Measurements from ENCODE around the gene IDE.

Gene IDE

DNA sequence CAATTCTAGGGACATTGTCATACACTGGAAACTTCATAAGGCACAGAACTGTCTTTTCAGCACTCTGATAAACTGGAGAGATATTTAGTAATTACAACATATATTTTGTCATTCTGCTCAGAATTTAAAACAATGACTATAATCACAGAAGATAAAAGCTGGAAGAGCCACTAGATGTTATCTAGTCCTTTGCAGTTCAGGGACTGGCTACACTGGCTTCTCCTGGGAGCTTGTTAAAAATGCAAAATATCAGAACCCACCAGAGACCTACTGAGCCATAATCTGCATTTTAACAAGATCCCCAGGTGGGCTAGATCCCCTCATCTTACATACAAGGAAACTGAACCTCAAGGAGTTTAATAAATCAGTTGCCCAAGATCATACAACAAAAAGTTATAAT lies 32.3 kb downstream of the IDE start:
- ATAC-seq (no peak), DNase-seq (ENCODE audit: low spot score in 2 of 2) (no peak)
- H3K36me3 Mint-ChIP-seq, result peaks cover 10% of the 10 kb centered on the region
- peak overlapping the region; percentile 57 for H3K27ac Mint-ChIP-seq
- no peak overlapping the region for H3K4me3 Mint-ChIP-seq
- peaks cover 27% of the 10 kb centered on the region for H3K4me1 Mint-ChIP-seq
- H3K9me3 Mint-ChIP-seq, result no peaks in the 10 kb centered on the region

- Mint-ChIP-seq H3K4me1 (peaks cover 11% of the 10 kb centered on the region), H3K4me3 (no peak overlapping the region), H3K27ac (peak overlapping the region; percentile 43), H3K36me3 (peaks cover 42% of the 10 kb centered on the region), H3K9me3 (no peaks in the 10 kb centered on the region)
- DNase-seq (ENCODE audit: low spot score in 2 of 2), result no peak
- no peak for ATAC-seq
Measured at GRCh38 chr10:92538231-92538958, 35.5 kb downstream of the IDE start.

GRCh38 chr10:92530891-92531535 lies 42.9 kb downstream of the IDE start:
- H3K4me1 Mint-ChIP-seq, result no peaks in the 10 kb centered on the region
- DNase-seq (ENCODE audit: low spot score in 2 of 2), result no peak
- H3K4me3 Mint-ChIP-seq, result no peak overlapping the region
- peaks cover 90% of the 10 kb centered on the region for H3K36me3 Mint-ChIP-seq
- H3K27ac Mint-ChIP-seq, result no peak overlapping the region
- no peak for ATAC-seq
- H3K9me3 Mint-ChIP-seq, result no peaks in the 10 kb centered on the region

GRCh38 chr10:92530421-92530820 lies 43.5 kb downstream of the IDE start:
- ATAC-seq, result no peak
- no peaks in the 10 kb centered on the region for H3K4me1 Mint-ChIP-seq
- DNase-seq (ENCODE audit: low spot score in 2 of 2), result no peak
- no peaks in the 10 kb centered on the region for H3K9me3 Mint-ChIP-seq
- no peak overlapping the region for H3K27ac Mint-ChIP-seq
- no peak overlapping the region for H3K4me3 Mint-ChIP-seq
- peaks cover 84% of the 10 kb centered on the region for H3K36me3 Mint-ChIP-seq

DNA sequence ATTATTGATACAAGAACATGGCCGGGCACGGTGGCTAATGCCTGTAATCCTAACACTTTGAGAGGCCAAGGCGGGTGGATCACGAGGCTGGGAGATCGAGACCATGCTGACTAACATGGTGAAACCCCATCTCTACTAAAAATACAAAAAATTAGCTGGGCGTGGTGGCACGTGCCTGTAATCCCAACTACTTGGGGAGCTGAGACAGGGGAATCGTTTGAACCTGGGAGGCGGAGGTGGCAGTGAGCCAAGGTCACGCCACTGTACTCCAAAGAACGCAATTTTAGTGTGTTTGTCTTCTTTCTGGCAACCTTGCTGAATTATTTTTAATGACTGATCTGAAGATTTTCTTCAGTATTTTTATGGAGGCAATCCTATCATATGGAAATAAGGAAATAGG lies 46.2 kb downstream of the IDE start:
- ATAC-seq, result no peak
- Mint-ChIP-seq H3K4me3 (no peak overlapping the region), H3K27ac (no peak overlapping the region), H3K36me3 (peaks cover 63% of the 10 kb centered on the region), H3K9me3 (no peaks in the 10 kb centered on the region), H3K4me1 (no peaks in the 10 kb centered on the region)
- DNase-seq (ENCODE audit: low spot score in 2 of 2), result no peak

- no peak overlapping the region for H3K27ac Mint-ChIP-seq
Measured at GRCh38 chr10:92523639-92524038, 50.3 kb downstream of the IDE start.

GRCh38 chr10:92517034-92517655 lies 56.7 kb downstream of the IDE start:
- H3K9me3 Mint-ChIP-seq, result no peaks in the 10 kb centered on the region
- no peak overlapping the region for H3K4me3 Mint-ChIP-seq
- no peaks in the 10 kb centered on the region for H3K4me1 Mint-ChIP-seq
- DNase-seq (ENCODE audit: low spot score in 2 of 2) (peak; percentile 36 to 71), ATAC-seq (peak; percentile 87)
- no peak overlapping the region for H3K27ac Mint-ChIP-seq
- peaks cover 24% of the 10 kb centered on the region for H3K36me3 Mint-ChIP-seq

More at GRCh38 chr10:92523639-92524038, 50.3 kb downstream of the IDE start:
- no peaks in the 10 kb centered on the region for H3K4me1 Mint-ChIP-seq
- H3K36me3 Mint-ChIP-seq, result peaks cover 27% of the 10 kb centered on the region
- H3K4me3 Mint-ChIP-seq, result no peak overlapping the region
- ATAC-seq (no peak), DNase-seq (ENCODE audit: low spot score in 2 of 2) (no peak)
- H3K9me3 Mint-ChIP-seq, result no peaks in the 10 kb centered on the region

DNA sequence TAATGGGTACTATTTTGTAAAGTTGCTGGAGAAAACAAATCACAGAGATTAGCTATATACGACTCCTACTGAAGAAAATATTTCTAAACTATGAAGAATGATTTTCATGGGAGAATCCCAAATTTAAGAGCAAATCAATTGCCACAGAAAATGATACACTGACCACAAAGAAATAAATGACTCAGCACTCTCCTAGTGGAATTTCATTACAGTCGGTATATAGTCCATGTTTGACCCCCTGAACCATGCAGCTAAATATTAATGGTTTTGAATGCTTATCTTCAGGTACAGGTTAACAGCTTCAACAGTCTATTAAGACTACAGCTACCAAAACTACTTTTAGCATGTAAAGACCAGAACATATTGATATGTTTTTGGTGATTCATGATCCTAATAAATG lies 65.0 kb downstream of the IDE start:
- no peak for DNase-seq (ENCODE audit: low spot score in 2 of 2)
- no peak for ATAC-seq
- no peaks in the 10 kb centered on the region for H3K9me3 Mint-ChIP-seq
- peaks cover 77% of the 10 kb centered on the region for H3K36me3 Mint-ChIP-seq
- no peaks in the 10 kb centered on the region for H3K4me1 Mint-ChIP-seq
- no peak overlapping the region for H3K27ac Mint-ChIP-seq
- no peak overlapping the region for H3K4me3 Mint-ChIP-seq

GRCh38 chr10:92506336-92506735 lies 67.6 kb downstream of the IDE start:
- ATAC-seq (no peak), DNase-seq (ENCODE audit: low spot score in 2 of 2) (no peak)
- Mint-ChIP-seq H3K4me3 (no peak overlapping the region), H3K27ac (no peak overlapping the region), H3K9me3 (no peaks in the 10 kb centered on the region), H3K4me1 (no peaks in the 10 kb centered on the region), H3K36me3 (peaks cover 76% of the 10 kb centered on the region)

DNA sequence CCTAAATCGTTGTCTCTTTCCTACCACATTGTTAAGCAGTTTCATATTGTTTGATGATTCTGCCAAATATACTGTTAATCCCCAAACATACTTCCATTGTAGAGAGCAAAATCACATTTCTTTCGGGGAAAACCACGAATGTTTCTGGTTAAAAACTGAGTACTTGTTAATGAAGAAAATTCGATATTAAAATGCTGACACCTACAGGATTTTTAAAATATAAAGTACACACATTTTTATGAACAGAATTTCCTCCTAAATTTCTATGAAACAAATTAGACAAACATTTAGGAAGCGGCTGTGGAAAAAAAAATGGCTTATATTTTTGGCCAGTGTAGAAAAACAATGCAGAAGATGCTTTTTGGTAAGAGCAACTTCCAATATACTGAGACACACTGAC lies 68.8 kb downstream of the IDE start:
- no peaks in the 10 kb centered on the region for H3K9me3 Mint-ChIP-seq
- H3K4me3 Mint-ChIP-seq, result no peak overlapping the region
- peaks cover 84% of the 10 kb centered on the region for H3K36me3 Mint-ChIP-seq
- ATAC-seq (no peak), DNase-seq (ENCODE audit: low spot score in 2 of 2) (no peak)
- peak overlapping the region; percentile 5 for H3K27ac Mint-ChIP-seq
- H3K4me1 Mint-ChIP-seq, result no peaks in the 10 kb centered on the region

GRCh38 chr10:92502296-92502808 lies 71.5 kb downstream of the IDE start:
- Mint-ChIP-seq H3K27ac (no peak overlapping the region), H3K9me3 (no peaks in the 10 kb centered on the region), H3K4me3 (no peak overlapping the region), H3K4me1 (no peaks in the 10 kb centered on the region), H3K36me3 (peaks cover 65% of the 10 kb centered on the region)
- no peak for ATAC-seq
- DNase-seq (ENCODE audit: low spot score in 2 of 2), result no peak

DNA sequence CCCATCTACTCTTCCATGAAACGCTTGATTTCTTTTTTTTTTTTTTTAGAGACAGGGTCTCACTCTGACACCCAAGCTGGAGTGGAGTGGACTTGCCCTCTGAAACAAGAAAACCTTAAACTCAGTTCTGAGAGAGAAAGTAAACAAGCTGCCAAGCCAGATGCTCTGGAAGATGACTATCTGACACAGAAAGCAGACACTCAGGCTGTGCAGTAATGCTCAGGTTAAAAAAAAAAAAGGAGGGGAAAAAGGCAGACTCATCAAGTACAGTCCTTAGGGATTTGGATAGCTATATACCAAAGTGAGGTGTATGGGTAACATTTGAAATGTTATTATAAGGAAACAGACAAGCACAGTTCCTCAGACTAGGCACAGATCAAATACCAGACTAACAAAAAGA lies 80.5 kb downstream of the IDE start:
- Mint-ChIP-seq H3K27ac (no peak overlapping the region), H3K36me3 (peaks cover 51% of the 10 kb centered on the region), H3K4me1 (no peaks in the 10 kb centered on the region), H3K9me3 (no peaks in the 10 kb centered on the region), H3K4me3 (no peak overlapping the region)
- no peak for DNase-seq (ENCODE audit: low spot score in 2 of 2)
- no peak for ATAC-seq

- no peak overlapping the region for H3K27ac Mint-ChIP-seq
- ATAC-seq (no peak), DNase-seq (ENCODE audit: low spot score in 2 of 2) (no peak)
- peaks cover 57% of the 10 kb centered on the region for H3K36me3 Mint-ChIP-seq
- no peaks in the 10 kb centered on the region for H3K4me1 Mint-ChIP-seq
- H3K9me3 Mint-ChIP-seq, result no peaks in the 10 kb centered on the region
- no peak overlapping the region for H3K4me3 Mint-ChIP-seq
Measured at GRCh38 chr10:92492748-92493240, 81.1 kb downstream of the IDE start.

DNA sequence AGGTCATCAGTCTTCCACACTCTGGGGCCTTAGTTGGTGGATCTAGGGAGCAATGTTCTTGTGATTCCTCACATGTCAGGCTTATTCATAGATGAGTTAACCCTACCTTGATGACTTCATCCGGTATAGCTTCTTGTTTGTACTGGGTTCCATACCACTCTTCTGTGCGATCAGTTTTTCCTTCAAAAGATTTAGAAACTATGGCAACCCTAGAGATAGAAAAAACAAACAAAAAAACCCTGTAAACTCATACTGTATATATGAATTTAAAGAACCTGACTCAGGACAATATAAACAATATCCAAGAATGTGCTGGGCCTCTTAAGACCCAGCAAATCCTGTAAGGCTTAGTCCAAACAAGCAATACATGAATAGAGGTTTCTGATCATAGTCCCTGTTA lies 83.5 kb downstream of the IDE start:
- Mint-ChIP-seq H3K27ac (no peak overlapping the region), H3K4me3 (no peak overlapping the region), H3K9me3 (no peaks in the 10 kb centered on the region), H3K4me1 (no peaks in the 10 kb centered on the region), H3K36me3 (peaks cover 71% of the 10 kb centered on the region)
- ATAC-seq (no peak), DNase-seq (ENCODE audit: low spot score in 2 of 2) (no peak)

DNA sequence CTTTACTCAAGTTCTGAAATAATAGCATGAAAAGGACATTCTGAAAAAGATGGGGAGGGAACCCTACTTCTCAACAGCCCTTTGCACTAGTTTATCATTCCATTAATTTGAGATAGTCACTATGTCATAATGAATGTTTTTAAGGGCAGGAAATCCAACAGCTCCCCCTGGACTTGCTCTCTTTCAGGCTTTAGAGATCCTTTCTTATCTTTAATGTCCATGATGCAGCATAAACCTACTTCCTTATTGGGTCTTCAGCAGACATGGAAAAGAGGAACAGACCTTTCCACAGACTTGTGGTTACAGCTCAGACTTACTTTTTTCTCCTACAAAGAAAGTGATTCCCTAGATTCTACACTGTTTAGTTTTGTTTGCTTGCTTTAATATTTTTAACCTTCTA lies 87.3 kb downstream of the IDE start:
- no peak for DNase-seq (ENCODE audit: low spot score in 2 of 2)
- Mint-ChIP-seq H3K4me1 (no peaks in the 10 kb centered on the region), H3K4me3 (no peak overlapping the region), H3K36me3 (peaks cover 93% of the 10 kb centered on the region), H3K27ac (no peak overlapping the region), H3K9me3 (no peaks in the 10 kb centered on the region)
- ATAC-seq, result no peak

GRCh38 chr10:92483539-92483938 lies 90.4 kb downstream of the IDE start:
- Mint-ChIP-seq H3K4me3 (no peak overlapping the region), H3K27ac (no peak overlapping the region), H3K36me3 (peaks cover 97% of the 10 kb centered on the region), H3K4me1 (no peaks in the 10 kb centered on the region), H3K9me3 (no peaks in the 10 kb centered on the region)
- DNase-seq (ENCODE audit: low spot score in 2 of 2) (no peak), ATAC-seq (no peak)
